Measurements from ENCODE around the gene RAB15.

DNA sequence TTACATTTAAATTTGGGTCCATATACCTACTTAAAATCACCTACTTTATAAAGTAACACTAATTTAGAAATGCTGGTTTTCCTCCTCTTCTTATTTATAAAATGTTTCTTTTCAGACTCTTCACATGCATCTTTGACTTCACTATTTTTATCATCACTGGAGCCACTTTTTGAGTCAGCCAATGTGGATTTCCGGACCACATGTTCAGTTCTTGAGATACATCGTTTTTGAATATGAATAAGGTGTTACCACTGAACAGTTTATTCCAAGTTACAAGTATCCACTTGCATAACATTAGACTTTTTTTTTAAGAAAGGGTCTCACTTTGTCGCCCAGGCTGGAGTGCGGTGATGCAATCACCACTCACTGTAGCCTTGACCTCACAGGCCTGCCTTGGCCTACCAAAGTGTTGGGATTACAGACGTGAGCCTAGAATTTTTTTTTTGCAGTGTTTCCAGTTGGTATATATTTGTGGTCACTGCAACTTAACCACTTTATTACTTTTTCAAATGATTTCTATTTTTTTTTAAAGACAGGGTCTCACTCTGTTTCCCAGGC lies 20.3 kb upstream of the RAB15 start:
- TF ChIP-seq, protein P1, sequence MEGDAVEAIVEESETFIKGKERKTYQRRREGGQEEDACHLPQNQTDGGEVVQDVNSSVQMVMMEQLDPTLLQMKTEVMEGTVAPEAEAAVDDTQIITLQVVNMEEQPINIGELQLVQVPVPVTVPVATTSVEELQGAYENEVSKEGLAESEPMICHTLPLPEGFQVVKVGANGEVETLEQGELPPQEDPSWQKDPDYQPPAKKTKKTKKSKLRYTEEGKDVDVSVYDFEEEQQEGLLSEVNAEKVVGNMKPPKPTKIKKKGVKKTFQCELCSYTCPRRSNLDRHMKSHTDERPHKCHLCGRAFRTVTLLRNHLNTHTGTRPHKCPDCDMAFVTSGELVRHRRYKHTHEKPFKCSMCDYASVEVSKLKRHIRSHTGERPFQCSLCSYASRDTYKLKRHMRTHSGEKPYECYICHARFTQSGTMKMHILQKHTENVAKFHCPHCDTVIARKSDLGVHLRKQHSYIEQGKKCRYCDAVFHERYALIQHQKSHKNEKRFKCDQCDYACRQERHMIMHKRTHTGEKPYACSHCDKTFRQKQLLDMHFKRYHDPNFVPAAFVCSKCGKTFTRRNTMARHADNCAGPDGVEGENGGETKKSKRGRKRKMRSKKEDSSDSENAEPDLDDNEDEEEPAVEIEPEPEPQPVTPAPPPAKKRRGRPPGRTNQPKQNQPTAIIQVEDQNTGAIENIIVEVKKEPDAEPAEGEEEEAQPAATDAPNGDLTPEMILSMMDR (IDR thresholded peaks at IDR 0.05) = no peak
- no peak for TF ChIP-seq POLR2AphosphoS5 (IDR thresholded peaks at IDR 0.05)
- no peak for TF ChIP-seq POLR2A (IDR thresholded peaks at IDR 0.05)
- TF ChIP-seq EP300 (IDR thresholded peaks at IDR 0.05) = no peak

Measured in suprapubic skin (tissue), 4 donors.